ENCODE data around the gene MGLL.

The MGLL gene

GRCh38 chr3:127829537-127829936, 7.2 kb upstream of the MGLL start:
- no peak overlapping the region for H3K4me3 ChIP-seq (ENCODE audit: control insufficient read depth, low read depth, low read length)
- no peak for TF ChIP-seq CTCF (conservative IDR thresholded peaks at IDR 0.05; ENCODE audit: control insufficient read depth, insufficient read depth, low read depth, low read length)
- DNase-seq (ENCODE audit: low read depth): no peak

- no peak for TF ChIP-seq CTCF (conservative IDR thresholded peaks at IDR 0.05; ENCODE audit: control insufficient read depth, insufficient read depth, low read depth, low read length)
- no peak for DNase-seq (ENCODE audit: low read depth)
- H3K4me3 ChIP-seq (ENCODE audit: control insufficient read depth, low read depth, low read length): no peak overlapping the region
Observed at GRCh38 chr3:127827808-127828207, 5.5 kb upstream of the MGLL start.

- peak; percentile 10 for TF ChIP-seq CTCF (conservative IDR thresholded peaks at IDR 0.05; ENCODE audit: control insufficient read depth, insufficient read depth, low read depth, low read length)
- DNase-seq (ENCODE audit: low read depth): no peak
- H3K4me3 ChIP-seq (ENCODE audit: control insufficient read depth, low read depth, low read length): no peak overlapping the region
Observed at GRCh38 chr3:127825756-127826155, 3.4 kb upstream of the MGLL start.

- no peak for DNase-seq (ENCODE audit: low read depth)
- H3K4me3 ChIP-seq (ENCODE audit: control insufficient read depth, low read depth, low read length): no peak overlapping the region
- TF ChIP-seq CTCF (conservative IDR thresholded peaks at IDR 0.05; ENCODE audit: control insufficient read depth, insufficient read depth, low read depth, low read length): no peak
Observed at GRCh38 chr3:127824151-127824825, 2.0 kb upstream of the MGLL start.

- no peak for DNase-seq (ENCODE audit: low read depth)
- TF ChIP-seq CTCF (conservative IDR thresholded peaks at IDR 0.05; ENCODE audit: control insufficient read depth, insufficient read depth, low read depth, low read length): no peak
- peak overlapping the region; percentile 35 for H3K4me3 ChIP-seq (ENCODE audit: control insufficient read depth, low read depth, low read length)
Observed at GRCh38 chr3:127823426-127823857, 1.1 kb upstream of the MGLL start.

GRCh38 chr3:127822682-127823425, 539 bp upstream of the MGLL start:
- no peak for DNase-seq (ENCODE audit: low read depth)
- H3K4me3 ChIP-seq (ENCODE audit: control insufficient read depth, low read depth, low read length): peak overlapping the region; percentile 79
- TF ChIP-seq CTCF (conservative IDR thresholded peaks at IDR 0.05; ENCODE audit: control insufficient read depth, insufficient read depth, low read depth, low read length): no peak
